ENCODE data around the gene ELN. TPM values are rescaled to one million over a fixed set of nuclear protein-coding genes. Genes with fewer than 3 reads are reported as not detected.
A peak's percentile ranks its signal among the peaks of the same experiment; 100 is the strongest.

ELN gene
- total RNA-seq, 1 experiment from 2014 or later, result 0.20 TPM

DNA sequence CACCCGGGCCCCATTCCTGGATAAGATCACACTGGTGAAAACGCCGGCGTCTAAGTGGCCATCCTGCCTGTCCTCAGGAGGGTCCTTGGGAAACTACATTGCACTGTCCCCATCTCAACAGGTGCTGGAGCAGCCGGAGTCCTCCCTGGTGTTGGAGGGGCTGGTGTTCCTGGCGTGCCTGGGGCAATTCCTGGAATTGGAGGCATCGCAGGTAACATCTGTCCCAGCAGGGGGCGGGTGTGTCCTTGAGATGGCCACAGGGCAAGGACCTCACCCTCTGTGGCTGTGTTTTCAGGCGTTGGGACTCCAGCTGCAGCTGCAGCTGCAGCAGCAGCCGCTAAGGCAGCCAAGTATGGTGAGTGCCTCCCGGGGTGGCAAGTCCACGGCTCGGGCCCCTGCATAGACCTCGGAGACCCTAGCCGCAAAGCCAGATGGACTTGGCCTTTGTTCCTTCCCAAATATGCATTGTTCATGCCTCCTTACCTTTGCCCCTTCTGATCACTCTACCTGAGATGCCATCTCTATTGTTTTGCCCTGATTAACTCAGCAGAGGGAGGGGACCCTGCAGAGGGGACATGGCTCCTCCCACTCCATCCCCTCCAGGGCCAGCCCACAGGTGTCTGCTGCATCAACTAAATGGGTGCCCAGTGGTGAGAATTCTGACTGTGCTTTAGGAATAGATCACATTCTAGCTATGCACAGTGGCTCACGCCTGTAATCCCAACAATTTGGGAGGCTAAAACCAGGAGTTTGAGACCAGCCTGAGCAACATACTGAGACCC lies 23.8 kb downstream of the ELN start:
- DNase-seq (ENCODE audit: low spot score), result no peak
- in situ Hi-C loops (cut with HindIII; ENCODE audit: low sequenced_read_pairs), result no loop called here

GRCh38 chr7:74052628-74053027 lies 24.7 kb downstream of the ELN start:
- in situ Hi-C loops (cut with HindIII; ENCODE audit: low sequenced_read_pairs), result no loop called here
- DNase-seq (ENCODE audit: low spot score), result no peak

DNA sequence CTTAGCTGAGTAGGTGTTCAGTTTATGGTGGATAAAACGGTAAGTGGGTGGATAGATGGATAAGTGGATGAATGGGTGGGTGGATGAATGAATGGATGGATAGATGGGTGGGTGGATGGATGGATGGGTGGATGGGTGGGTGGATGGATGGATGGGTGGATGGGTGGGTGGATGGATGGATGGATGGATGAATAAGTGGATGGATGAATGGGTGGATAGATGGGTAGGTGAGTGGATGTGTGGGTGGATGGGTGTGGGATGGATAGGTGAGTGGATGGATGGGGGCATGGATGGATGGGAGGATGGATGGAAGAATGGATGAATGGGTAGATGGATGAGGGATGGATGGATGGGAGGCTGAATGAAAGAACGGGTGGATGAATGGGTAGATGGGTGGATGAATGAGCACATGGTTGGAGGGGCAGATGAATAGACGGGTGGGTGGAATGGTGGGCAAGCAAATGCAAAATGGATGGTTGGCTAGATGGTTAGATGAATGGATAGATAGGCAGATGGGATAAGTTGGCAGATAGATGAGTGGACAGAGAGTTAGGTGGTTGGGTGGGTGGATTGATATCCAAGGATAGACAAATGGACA lies 25.7 kb downstream of the ELN start:
- in situ Hi-C loops (cut with HindIII; ENCODE audit: low sequenced_read_pairs), result no loop called here
- no peak for DNase-seq (ENCODE audit: low spot score)

GRCh38 chr7:74056096-74056915 lies 28.3 kb downstream of the ELN start:
- no peak for DNase-seq (ENCODE audit: low spot score)
- in situ Hi-C loops (cut with HindIII; ENCODE audit: low sequenced_read_pairs), result no loop called here

GRCh38 chr7:74057216-74057925 lies 29.4 kb downstream of the ELN start:
- DNase-seq (ENCODE audit: low spot score), result no peak
- in situ Hi-C loops (cut with HindIII; ENCODE audit: low sequenced_read_pairs), result no loop called here

- DNase-seq (ENCODE audit: low spot score), result no peak
- in situ Hi-C loops (cut with HindIII; ENCODE audit: low sequenced_read_pairs), result no loop called here
These were observed 30.0 kb downstream of the ELN start for GRCh38 chr7:74057987-74058386.

- in situ Hi-C loops (cut with HindIII; ENCODE audit: low sequenced_read_pairs), result no loop called here
These were observed 30.5 kb downstream of the ELN start for GRCh38 chr7:74058486-74058885.

DNA sequence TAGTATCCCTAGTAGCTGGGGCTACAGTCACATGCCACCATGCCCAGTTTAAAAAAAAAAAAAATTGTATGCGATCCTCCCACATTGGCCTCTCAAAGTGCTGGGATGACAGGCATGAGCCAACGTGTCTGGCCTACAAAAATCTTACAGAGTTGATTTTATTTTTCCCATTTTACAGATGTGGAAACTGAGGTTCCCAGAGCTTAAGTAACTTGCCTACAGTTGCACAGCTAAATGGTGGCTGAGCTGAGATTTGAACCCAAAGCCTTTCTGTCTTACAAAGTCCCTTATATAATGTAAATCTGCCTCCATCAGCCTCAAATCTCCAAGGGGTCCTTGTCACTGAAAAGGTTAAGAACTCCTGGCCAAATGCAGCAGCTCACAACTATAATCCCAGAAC lies 31.1 kb downstream of the ELN start:
- in situ Hi-C loops (cut with HindIII; ENCODE audit: low sequenced_read_pairs), result no loop called here
- DNase-seq (ENCODE audit: low spot score), result no peak

More at GRCh38 chr7:74058486-74058885, 30.5 kb downstream of the ELN start:
- no peak for DNase-seq (ENCODE audit: low spot score)

DNA sequence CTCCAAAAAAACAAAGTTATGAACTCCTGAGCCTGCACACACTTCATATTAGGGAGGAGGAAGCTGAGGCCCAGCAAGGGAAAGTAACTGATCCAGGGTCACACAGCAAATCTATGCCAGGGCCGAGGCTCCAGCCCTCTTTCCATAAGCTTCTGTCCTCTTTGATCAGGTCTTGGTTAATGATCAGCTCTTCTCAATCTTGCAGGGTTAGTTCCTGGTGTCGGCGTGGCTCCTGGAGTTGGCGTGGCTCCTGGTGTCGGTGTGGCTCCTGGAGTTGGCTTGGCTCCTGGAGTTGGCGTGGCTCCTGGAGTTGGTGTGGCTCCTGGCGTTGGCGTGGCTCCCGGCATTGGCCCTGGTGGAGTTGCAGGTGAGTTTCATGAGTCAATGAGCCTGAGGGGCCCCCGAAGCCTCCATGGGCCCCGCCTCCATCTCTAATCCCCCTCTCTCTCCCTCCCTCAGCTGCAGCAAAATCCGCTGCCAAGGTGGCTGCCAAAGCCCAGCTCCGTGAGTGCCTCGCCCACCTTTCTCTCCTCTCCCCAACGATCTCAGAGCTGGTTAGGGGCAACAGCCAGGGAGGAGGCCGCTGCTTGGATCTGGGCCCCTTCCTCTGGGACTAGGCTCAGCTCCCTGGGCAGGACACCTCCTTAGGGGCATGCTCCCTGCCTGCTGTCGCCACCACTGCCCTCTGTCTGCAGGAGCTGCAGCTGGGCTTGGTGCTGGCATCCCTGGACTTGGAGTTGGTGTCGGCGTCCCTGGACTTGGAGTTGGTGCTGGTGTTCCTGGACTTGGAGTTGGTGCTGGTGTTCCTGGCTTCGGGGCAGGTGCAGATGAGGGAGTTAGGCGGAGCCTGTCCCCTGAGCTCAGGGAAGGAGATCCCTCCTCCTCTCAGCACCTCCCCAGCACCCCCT lies 32.0 kb downstream of the ELN start:
- in situ Hi-C loops (cut with HindIII; ENCODE audit: low sequenced_read_pairs), result no loop called here
- DNase-seq (ENCODE audit: low spot score), result peak; percentile 80

GRCh38 chr7:74061840-74062539 lies 34.0 kb downstream of the ELN start:
- DNase-seq (ENCODE audit: low spot score), result peak; percentile 57
- in situ Hi-C loops (cut with HindIII; ENCODE audit: low sequenced_read_pairs), result no loop called here

- no peak for DNase-seq (ENCODE audit: low spot score)
- in situ Hi-C loops (cut with HindIII; ENCODE audit: low sequenced_read_pairs), result no loop called here
These were observed 35.3 kb downstream of the ELN start for GRCh38 chr7:74063223-74063641.

- in situ Hi-C loops (cut with HindIII; ENCODE audit: low sequenced_read_pairs), result no loop called here
- no peak for DNase-seq (ENCODE audit: low spot score)
These were observed 35.7 kb downstream of the ELN start for GRCh38 chr7:74063646-74064045.

DNA sequence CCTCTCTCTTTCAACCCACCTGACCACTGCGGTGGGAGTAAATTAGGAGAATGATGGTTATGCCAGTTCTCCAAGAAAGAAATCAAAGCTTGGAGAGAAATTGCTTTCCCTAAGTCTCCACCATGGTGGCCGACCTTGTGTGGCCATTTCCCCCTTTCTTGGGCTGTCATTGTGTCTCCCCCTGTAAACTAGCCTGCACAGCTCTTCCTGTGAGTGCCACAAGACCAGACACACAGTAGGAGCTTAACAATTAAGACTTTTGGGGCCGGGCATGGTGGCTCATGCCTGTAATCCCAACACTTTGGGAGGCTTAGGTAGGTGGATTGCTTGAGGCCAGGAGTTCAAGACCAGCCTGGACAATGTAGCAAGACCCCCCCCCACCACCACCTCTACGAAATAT lies 36.7 kb downstream of the ELN start:
- in situ Hi-C loops (cut with HindIII; ENCODE audit: low sequenced_read_pairs), result no loop called here
- DNase-seq (ENCODE audit: low spot score), result no peak

DNA sequence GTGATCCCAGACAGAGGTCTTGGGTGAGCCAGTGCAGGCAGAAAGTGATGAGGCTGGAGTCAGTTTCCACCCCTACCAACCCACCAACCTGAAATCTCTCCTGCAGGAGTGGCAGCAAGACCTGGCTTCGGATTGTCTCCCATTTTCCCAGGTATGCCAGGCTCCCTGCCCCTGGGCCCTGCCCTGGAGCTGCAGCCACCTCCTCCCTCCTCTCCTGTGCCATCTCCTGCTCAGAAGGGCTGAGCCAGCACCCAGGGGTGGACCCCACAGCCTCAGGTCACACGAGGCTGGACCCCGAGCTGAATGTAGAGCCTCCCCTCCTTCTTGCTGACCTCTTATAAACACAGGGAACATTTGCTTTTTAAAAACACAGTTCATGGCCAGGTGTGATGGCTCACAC lies 38.7 kb downstream of the ELN start:
- in situ Hi-C loops (cut with HindIII; ENCODE audit: low sequenced_read_pairs), result no loop called here
- no peak for DNase-seq (ENCODE audit: low spot score)

GRCh38 chr7:74068378-74069085 lies 40.6 kb downstream of the ELN start:
- in situ Hi-C loops (cut with HindIII; ENCODE audit: low sequenced_read_pairs), result no loop called here
- no peak for DNase-seq (ENCODE audit: low spot score)

DNA sequence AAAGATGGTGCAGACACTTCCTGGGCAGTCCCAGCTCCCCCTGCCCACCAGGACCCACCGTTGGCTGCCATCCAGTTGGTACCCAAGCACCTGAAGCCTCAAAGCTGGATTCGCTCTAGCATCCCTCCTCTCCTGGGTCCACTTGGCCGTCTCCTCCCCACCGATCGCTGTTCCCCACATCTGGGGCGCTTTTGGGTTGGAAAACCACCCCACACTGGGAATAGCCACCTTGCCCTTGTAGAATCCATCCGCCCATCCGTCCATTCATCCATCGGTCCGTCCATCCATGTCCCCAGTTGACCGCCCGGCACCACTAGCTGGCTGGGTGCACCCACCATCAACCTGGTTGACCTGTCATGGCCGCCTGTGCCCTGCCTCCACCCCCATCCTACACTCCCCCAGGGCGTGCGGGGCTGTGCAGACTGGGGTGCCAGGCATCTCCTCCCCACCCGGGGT lies 41.1 kb downstream of the ELN start:
- DNase-seq (ENCODE audit: low spot score), result no peak
- in situ Hi-C loops (cut with HindIII; ENCODE audit: low sequenced_read_pairs), result no loop called here
